GM10266 (cell line): ENCODE measurements around the gene MARK1.

Experiments used
- DNase-seq: peaks from one replicate; pipeline ENCODE4 v3.0.0; 2012; ENCODE audit errors: extremely low spot score
- TF ChIP-seq, protein P1 (sequence below): IDR thresholded peaks from 2 replicates; pipeline ENCODE4 v1.5.1; 2012; ENCODE audit warnings: mild to moderate bottlenecking, low read depth; ENCODE audit not compliant: control insufficient read depth, insufficient read depth; ENCODE audit errors: missing control alignments

The MARK1 gene

DNA sequence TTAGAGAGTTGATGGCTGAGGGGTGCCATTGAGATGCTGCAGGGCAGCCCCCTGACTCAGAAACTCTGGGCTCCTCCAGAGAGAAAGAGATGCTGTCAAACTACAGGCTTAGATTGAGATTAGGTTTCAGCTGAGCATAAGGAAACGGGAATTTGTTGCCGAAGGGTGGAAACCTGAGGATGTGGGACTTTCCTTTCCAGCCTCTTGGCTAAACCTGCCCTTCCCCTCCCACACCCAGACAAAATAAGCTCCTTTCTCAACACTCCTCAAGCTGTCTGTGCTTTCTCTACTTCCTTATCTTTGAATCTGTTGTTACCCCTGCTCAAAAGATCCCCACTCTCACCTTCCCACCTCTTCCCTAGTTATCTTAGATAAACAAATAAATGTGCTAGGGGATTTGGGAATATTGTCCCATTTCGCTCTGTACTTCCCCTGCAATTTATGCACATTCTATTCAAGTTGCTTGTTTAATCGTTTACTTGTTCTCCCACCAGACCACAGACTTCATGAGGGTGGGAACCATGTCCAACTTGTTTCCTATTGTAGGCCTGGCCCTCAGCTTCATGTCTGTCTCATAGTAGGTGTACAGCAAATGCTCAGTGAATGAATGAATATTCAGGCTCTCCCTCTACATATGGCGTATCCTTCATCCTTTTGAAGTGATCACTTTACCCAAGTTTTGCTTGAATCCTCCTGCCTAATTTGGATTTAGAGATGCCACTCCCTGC is 30.6 kb upstream of the MARK1 start:
- DNase-seq, result no peak
- TF ChIP-seq, protein P1, sequence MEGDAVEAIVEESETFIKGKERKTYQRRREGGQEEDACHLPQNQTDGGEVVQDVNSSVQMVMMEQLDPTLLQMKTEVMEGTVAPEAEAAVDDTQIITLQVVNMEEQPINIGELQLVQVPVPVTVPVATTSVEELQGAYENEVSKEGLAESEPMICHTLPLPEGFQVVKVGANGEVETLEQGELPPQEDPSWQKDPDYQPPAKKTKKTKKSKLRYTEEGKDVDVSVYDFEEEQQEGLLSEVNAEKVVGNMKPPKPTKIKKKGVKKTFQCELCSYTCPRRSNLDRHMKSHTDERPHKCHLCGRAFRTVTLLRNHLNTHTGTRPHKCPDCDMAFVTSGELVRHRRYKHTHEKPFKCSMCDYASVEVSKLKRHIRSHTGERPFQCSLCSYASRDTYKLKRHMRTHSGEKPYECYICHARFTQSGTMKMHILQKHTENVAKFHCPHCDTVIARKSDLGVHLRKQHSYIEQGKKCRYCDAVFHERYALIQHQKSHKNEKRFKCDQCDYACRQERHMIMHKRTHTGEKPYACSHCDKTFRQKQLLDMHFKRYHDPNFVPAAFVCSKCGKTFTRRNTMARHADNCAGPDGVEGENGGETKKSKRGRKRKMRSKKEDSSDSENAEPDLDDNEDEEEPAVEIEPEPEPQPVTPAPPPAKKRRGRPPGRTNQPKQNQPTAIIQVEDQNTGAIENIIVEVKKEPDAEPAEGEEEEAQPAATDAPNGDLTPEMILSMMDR, result no peak

DNA sequence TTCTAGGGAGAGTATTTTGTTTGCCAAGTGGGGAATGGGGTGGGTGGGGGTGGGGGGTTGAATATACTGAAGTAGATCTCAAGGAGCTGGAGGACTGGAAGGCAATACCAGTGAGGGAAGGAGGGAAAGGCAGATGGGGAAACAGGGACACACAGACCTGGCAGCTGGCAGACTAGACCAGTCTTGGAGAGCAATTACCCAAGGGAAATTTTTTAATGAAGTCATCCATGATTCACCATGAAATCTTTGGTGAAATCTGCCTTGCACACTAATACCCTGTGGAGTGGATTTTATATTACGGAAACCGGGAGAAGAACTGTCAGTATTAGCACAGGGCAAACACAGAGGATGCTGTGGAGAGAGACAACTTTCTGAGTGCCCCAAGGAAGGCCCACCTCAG is 29.7 kb upstream of the MARK1 start:
- DNase-seq, result no peak

DNA sequence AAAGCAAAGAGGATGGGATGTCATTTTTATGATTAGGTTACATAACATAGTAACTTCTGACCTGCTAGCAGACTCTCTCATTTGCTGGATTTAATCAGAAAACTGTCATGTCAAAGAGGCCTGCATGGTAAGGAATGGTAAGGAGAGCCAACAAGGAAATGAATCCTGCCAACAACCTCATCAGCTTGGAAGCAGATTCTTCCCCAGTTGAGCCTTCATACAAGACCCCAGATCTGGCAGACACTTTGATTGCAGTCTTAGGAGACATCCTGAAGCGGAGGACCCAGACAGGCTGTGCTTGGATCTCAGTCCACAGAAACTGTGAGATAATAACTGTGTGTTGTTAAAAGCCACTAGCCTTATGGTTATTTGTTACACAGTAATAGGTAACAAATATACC is 27.6 kb upstream of the MARK1 start:
- TF ChIP-seq, protein P1, result no peak
- DNase-seq, result no peak

More for the DNA sequence above, 29.7 kb upstream of the MARK1 start:
- TF ChIP-seq, protein P1, result no peak

DNA sequence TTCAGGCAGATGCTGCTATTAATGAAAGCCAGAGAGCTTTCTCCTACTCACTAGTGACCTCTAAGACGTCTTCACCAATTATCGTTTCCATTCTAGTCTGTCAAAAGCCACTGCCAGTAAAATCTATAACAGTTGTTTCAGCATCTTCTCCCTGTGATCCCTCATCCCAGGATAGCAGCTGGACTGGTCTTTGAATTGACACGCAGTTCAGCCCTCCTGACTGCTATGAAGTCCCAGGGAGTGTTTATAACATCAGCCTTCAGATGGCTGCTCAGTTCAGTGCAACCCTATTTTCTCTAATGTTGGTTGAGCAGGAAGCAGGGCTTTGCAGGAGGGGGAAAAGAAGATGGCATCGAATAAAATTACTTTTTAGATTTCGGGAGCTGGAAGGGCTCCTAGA is 23.6 kb upstream of the MARK1 start:
- DNase-seq, result no peak

DNA sequence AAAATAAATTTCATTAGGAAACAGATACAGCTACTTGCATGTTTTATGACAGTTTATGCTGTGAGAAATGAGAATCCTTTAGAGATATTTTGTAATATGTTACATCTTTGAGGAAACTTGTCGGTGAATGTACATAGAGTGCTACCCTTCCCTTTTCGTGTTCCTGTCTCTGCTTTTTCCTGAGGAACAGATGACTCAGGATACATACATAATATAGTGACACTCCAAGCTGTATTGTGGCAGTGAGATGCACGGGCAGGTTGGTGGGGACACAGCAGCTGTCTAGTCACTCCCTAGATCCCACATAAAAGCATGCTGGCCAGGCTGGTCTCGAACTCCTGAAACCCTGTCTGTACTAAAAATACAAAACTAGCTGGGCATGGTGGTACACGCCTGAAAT is 20.9 kb upstream of the MARK1 start:
- TF ChIP-seq, protein P1, result no peak
- no peak for DNase-seq

More for the DNA sequence above, 23.6 kb upstream of the MARK1 start:
- TF ChIP-seq, protein P1, result no peak

DNA sequence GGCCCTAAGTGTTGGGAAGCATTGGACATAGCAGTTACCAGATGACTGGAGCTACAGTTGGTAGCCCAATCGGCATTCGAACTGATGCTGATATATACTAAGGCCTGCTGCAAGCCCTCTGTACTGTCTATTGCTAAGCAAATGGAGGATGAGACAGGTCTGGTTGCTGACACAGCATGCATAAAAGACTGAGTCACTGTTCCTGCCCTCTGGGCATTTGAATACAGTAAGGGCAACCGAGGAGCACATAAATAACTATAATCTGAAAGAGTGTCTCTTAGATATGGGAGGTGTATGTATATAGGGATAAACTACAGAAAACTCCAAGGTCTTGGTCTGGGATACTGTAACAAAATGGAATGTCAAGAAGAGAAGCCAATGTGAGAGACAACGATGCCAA is 16.8 kb upstream of the MARK1 start:
- no peak for DNase-seq
- TF ChIP-seq, protein P1, result no peak

DNA sequence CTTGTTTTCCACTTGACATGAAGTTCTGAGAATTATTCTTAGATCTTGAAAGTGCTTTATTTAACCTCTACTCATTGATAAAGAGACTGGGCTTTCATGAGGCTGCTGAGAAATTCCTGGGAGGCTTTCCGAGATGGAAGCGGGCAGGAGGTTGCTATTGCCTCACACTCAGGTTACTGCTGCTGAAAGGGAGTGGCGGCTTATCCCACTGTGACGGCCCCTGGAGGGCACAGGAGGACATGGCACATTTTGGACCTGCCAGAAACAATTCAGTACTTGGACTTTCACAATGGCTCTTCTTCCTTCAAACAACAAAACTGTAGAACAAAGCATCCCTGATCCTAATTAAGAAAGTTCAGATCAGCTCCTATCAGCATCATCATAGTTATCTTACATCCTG is 16.2 kb upstream of the MARK1 start:
- TF ChIP-seq, protein P1, result no peak
- no peak for DNase-seq
